ENCODE results near the gene SNX12.
A peak's percentile ranks its signal among the peaks of the same experiment; 100 is the strongest.

SNX12 gene

DNA sequence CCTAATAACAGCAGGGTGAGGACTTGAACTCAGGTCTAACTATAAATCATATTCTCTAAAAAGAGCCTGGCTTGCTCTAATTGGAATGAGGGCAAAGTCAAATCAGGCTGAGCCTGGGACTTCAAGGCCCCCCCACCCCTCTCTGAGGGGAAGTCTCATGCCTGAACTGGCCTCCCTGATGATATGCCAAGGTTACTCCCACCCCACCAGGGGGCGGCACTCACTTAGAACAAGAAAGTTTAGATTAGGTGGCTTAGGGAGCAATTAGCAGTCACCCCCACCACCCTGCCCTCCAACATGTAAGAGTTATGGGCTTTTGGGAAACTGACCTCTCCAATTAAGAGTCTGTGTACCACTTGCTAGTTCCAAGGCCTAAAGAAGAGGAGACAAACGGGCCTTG lies 30.2 kb upstream of the SNX12 start:
- DNase-seq (ENCODE audit: low read depth in 1 of 2, low spot score in 1 of 2): peak in 1 of 2 experiments; percentile 78
- H3K4me3 ChIP-seq (replicated peaks; ENCODE audit: insufficient read depth, low read length): no peak overlapping the region
- TF ChIP-seq, protein P1, sequence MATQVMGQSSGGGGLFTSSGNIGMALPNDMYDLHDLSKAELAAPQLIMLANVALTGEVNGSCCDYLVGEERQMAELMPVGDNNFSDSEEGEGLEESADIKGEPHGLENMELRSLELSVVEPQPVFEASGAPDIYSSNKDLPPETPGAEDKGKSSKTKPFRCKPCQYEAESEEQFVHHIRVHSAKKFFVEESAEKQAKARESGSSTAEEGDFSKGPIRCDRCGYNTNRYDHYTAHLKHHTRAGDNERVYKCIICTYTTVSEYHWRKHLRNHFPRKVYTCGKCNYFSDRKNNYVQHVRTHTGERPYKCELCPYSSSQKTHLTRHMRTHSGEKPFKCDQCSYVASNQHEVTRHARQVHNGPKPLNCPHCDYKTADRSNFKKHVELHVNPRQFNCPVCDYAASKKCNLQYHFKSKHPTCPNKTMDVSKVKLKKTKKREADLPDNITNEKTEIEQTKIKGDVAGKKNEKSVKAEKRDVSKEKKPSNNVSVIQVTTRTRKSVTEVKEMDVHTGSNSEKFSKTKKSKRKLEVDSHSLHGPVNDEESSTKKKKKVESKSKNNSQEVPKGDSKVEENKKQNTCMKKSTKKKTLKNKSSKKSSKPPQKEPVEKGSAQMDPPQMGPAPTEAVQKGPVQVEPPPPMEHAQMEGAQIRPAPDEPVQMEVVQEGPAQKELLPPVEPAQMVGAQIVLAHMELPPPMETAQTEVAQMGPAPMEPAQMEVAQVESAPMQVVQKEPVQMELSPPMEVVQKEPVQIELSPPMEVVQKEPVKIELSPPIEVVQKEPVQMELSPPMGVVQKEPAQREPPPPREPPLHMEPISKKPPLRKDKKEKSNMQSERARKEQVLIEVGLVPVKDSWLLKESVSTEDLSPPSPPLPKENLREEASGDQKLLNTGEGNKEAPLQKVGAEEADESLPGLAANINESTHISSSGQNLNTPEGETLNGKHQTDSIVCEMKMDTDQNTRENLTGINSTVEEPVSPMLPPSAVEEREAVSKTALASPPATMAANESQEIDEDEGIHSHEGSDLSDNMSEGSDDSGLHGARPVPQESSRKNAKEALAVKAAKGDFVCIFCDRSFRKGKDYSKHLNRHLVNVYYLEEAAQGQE (IDR thresholded peaks at IDR 0.05; ENCODE audit: insufficient replicate concordance, low read depth): no peak
- peak; percentile 53; the same call in 1 of the 2 replicates for TF ChIP-seq SPI1 (IDR thresholded peaks at IDR 0.05; ENCODE audit: borderline replicate concordance, low read depth)
- TF ChIP-seq, protein P2, sequence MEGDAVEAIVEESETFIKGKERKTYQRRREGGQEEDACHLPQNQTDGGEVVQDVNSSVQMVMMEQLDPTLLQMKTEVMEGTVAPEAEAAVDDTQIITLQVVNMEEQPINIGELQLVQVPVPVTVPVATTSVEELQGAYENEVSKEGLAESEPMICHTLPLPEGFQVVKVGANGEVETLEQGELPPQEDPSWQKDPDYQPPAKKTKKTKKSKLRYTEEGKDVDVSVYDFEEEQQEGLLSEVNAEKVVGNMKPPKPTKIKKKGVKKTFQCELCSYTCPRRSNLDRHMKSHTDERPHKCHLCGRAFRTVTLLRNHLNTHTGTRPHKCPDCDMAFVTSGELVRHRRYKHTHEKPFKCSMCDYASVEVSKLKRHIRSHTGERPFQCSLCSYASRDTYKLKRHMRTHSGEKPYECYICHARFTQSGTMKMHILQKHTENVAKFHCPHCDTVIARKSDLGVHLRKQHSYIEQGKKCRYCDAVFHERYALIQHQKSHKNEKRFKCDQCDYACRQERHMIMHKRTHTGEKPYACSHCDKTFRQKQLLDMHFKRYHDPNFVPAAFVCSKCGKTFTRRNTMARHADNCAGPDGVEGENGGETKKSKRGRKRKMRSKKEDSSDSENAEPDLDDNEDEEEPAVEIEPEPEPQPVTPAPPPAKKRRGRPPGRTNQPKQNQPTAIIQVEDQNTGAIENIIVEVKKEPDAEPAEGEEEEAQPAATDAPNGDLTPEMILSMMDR (IDR thresholded peaks at IDR 0.05; ENCODE audit: insufficient read depth, low read length): peak; percentile 32

DNA sequence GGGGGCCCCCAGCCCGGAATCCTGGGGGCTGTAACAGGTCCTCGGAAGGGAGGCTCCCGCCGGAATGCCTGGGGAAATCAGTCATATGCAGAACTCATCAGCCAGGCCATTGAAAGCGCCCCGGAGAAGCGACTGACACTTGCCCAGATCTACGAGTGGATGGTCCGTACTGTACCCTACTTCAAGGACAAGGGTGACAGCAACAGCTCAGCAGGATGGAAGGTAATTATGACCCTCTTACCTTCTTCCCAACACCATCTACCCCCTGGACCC lies 28.6 kb upstream of the SNX12 start:
- Histone ChIP-seq H3K27ac (replicated peaks) (no peak overlapping the region; the same call in 1 of the 2 replicates), H3K4me3 (replicated peaks; ENCODE audit: insufficient read depth, low read length) (peak overlapping the region; percentile 62), H3K27me3 (ENCODE audit: insufficient read depth, poor library complexity, severe bottlenecking) (no peaks in the 10 kb centered on the region)
- DNase-seq (ENCODE audit: low read depth in 1 of 2, low spot score in 1 of 2): no peak
- TF ChIP-seq POLR2AphosphoS5 (IDR thresholded peaks at IDR 0.05; ENCODE audit: low read depth) (no peak), GABPA (IDR thresholded peaks at IDR 0.05; ENCODE audit: low read depth) (no peak), SPI1 (IDR thresholded peaks at IDR 0.05; ENCODE audit: borderline replicate concordance, low read depth) (no peak)
- TF ChIP-seq, protein P1 (IDR thresholded peaks at IDR 0.05; ENCODE audit: insufficient replicate concordance, low read depth): no peak
- TF ChIP-seq, protein P2 (IDR thresholded peaks at IDR 0.05; ENCODE audit: insufficient read depth, low read length): no peak

More for the DNA sequence above, 30.2 kb upstream of the SNX12 start:
- H3K27me3 ChIP-seq (ENCODE audit: insufficient read depth, poor library complexity, severe bottlenecking): no peaks in the 10 kb centered on the region
- no peak overlapping the region for H3K27ac ChIP-seq (replicated peaks)

DNA sequence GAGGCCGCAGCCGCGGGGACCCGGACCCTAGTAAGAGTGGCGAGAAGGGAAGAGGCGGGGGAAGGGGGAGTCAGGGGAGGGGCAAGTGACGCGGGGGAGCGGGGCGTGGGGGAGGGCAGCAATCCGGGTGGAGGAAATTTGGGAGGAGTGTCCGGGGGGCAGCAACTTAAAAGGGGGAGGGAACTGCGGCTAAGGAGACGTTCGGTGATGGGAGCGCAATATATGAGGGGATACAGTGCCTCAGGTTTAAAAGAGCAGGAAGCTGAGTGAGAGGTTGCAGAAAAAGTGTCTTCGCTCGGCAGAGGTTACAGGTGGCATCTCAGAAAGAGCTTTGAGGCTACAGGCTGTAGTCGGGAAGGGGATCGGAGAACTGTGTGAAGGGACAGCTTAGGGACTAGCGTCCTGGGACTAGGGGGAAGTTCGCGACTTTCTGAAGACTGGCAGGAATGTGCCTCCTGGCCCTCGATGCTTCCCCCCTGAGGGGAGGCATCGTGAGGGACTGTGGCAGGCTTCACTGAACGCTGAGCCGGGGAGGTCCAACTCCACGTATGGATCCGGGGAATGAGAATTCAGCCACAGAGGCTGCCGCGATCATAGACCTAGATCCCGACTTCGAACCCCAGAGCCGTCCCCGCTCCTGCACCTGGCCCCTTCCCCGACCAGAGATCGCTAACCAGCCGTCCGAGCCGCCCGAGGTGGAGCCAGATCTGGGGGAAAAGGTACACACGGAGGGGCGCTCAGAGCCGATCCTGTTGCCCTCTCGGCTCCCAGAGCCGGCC lies 28.0 kb upstream of the SNX12 start:
- Histone ChIP-seq H3K27me3 (ENCODE audit: insufficient read depth, poor library complexity, severe bottlenecking) (no peaks in the 10 kb centered on the region), H3K27ac (replicated peaks) (peak overlapping the region; percentile 34; the same call in 1 of the 2 replicates), H3K4me3 (replicated peaks; ENCODE audit: insufficient read depth, low read length) (peak overlapping the region; percentile 62)
- DNase-seq (ENCODE audit: low read depth in 1 of 2, low spot score in 1 of 2): no peak
- no peak for TF ChIP-seq GABPA (IDR thresholded peaks at IDR 0.05; ENCODE audit: low read depth)
- TF ChIP-seq, protein P2 (IDR thresholded peaks at IDR 0.05; ENCODE audit: insufficient read depth, low read length): no peak
- TF ChIP-seq, protein P1 (IDR thresholded peaks at IDR 0.05; ENCODE audit: insufficient replicate concordance, low read depth): no peak
- no peak for TF ChIP-seq SPI1 (IDR thresholded peaks at IDR 0.05; ENCODE audit: borderline replicate concordance, low read depth)
- 0 out of 2 replicates have a peak, but pooled peaks have one; percentile 0 for TF ChIP-seq POLR2AphosphoS5 (IDR thresholded peaks at IDR 0.05; ENCODE audit: low read depth)

Measured in HL-60 (cell line).